Body of pancreas (tissue), 4 donors: ENCODE measurements around the gene GLCCI1.

Experiments
- POLR2A ChIP-seq, 3 donors: fragments of 450-650 bp; IDR thresholded peaks; one replicate each; pipeline ENCODE4 v1.6.1; 2016; ENCODE audit warnings: antibody characterized with exemption in 3 of 3, mild to moderate bottlenecking in 2 of 3
- TF ChIP-seq, protein P1 (sequence below), 7 experiments: fragments of 450-650 bp in 4 of 7; fragments of 200-600 bp in 3 of 7; sonication (generic) in 3 of 7; IDR thresholded peaks; one replicate each; pipeline ENCODE4 v1.5.1; 2016 to 2019; ENCODE audit warnings: antibody characterized with exemption in 7 of 7

DNA sequence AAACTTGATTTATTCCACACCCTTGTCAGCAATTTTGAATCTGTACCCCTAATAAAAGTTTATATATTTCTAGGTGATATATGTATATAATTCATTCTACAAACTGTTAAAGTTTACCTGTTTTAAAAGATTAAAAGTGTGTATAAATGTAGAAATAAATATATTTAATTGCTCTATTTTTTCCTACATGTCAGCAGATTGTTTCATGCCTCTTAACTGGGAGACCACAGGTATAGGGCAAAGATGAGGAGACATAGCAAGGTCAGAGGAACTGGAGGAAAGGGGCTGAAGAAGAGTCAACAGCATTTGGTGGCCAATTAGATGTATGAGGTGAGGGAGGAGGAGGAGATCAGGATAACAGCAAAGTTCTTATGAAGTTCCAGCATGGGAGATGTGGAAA, 109.8 kb downstream of the GLCCI1 start:
- TF ChIP-seq, protein P1, sequence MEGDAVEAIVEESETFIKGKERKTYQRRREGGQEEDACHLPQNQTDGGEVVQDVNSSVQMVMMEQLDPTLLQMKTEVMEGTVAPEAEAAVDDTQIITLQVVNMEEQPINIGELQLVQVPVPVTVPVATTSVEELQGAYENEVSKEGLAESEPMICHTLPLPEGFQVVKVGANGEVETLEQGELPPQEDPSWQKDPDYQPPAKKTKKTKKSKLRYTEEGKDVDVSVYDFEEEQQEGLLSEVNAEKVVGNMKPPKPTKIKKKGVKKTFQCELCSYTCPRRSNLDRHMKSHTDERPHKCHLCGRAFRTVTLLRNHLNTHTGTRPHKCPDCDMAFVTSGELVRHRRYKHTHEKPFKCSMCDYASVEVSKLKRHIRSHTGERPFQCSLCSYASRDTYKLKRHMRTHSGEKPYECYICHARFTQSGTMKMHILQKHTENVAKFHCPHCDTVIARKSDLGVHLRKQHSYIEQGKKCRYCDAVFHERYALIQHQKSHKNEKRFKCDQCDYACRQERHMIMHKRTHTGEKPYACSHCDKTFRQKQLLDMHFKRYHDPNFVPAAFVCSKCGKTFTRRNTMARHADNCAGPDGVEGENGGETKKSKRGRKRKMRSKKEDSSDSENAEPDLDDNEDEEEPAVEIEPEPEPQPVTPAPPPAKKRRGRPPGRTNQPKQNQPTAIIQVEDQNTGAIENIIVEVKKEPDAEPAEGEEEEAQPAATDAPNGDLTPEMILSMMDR (IDR thresholded peaks at IDR 0.05) = no peak
- no peak for TF ChIP-seq POLR2A (IDR thresholded peaks at IDR 0.05)
